GM21526 (cell line): ENCODE results near the gene ZNF664.
"Not testable (repeated sequence)": the region's sequence is repeated elsewhere in the genome, so short reads cannot be mapped to it uniquely, and the experiment has no call there.

ENCODE experiments used
- ATAC-seq: cut with Tn5 transposase; IDR thresholded peaks from one replicate; pipeline ENCODE4 v1.9.1; 2021; ENCODE audit warnings: moderate library complexity; ENCODE audit not compliant: unreplicated experiment, low FRiP score

Gene ZNF664

DNA sequence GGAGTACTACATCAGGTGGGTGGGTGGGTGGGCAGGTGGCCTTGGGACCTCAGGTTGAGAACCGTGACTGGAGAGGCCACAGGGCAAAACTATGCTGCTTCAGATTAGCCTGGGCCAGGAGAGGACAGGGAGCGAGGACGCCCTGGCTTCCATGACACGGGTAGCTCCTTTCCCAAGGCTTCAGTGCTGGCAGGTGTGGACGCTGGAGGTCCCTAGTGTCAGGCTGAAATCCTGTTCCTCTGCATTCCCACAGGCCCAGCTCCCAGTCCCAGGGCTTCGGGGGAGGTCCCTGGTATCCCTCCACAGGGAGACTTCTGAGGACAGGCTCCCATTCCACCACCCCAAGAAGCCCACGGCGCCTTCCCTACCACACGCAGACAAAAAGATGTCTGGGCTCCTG, 32.0 kb upstream of the ZNF664 start:
- ATAC-seq: no peak

GRCh38 chr12:123941624-123942237, 31.3 kb upstream of the ZNF664 start:
- ATAC-seq: no peak

DNA sequence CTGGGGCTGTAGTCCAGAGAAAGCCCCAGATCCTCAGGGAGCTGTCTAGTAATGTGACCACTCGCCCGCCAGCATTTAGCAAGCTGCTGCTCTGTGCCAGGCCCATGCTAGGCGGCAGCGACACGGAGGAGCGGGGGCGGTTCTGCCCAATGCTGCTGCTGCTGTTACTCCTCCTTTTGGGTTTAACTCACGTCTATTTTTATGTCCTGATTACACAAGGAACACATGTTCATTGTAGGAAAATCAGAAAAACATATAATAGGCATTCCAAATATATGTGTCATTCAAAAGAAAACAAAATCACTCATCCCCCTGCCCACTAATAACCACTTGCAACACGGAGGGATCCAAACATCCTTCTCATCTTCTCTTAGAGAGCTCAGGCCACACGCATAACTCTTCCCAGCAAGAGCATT, 30.8 kb upstream of the ZNF664 start:
- ATAC-seq: no peak

DNA sequence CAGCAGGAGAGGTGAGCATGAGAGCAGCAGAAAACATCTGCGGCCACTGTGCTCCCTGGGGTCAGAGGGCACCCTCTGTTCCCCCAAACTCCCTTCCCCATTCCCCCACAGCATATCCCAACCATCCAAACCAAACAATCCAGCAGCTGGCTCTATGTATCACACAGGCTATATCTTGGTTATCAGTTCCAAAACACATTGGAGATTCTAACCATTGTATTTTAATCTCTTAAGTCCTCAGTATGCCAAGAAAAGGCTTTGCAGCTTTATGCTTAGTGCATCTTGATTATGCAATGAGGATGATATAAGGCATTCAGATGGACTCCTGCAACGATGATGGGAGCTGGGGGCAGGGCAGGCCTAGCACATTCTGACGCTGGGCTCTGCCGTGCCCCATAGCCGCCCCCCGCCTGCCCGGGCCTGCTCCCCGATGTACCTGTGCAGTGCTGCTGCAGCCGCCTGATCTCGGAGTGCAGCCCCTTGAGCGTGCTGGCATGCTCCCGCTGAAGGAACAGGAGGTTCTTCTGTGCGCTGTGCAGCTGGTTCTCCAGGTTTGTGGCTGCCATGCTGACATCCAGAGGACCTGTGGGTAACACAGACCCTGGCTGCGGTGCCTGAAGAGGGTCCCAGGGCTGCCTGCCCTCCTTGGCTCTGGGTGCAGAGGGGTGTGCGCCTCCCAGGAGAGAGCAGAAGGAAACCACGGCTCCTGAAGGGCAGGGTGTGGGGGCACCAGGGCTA, 29.9 kb upstream of the ZNF664 start:
- no peak for ATAC-seq

- ATAC-seq: no peak
These were observed 29.2 kb upstream of the ZNF664 start for GRCh38 chr12:123943816-123944215.

DNA sequence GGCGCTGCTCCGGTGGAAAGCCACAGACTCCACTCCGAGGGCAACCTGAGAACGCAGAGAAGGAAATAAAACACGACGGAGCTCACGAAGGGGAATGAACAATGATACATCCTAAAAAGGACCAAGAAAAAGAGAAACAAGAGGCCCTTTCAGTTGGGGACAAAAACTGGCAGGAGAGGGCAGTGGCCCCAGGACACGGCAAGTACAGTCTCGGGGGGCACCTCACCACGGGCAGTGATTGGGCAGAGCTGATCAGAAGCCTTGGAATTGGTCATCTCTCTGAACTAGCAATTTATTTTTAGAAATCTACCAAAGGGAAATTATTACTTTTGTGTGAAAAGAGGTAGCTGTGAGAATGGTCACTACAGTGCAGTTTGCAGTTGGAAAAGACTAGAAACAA, 28.3 kb upstream of the ZNF664 start:
- no peak for ATAC-seq

GRCh38 chr12:123945287-123946151, 27.5 kb upstream of the ZNF664 start:
- ATAC-seq: no peak

DNA sequence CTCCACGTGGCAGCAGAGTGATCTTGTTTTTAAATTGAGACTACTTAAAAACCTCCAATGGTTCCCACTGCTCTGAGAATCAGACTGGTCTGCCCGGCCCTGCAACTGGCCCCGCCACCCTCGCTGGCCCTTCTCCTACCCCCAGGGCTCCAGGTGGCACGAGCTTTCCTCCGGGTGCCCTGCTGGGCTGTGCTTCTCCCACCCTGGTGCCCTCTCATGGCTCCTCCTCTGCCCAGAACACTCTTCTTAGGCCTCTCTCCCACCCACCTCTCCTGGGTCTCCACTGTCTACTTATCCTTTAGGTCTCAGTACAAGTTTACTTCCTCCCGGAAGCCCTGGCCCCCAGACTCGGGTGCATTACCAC, 26.9 kb upstream of the ZNF664 start:
- no peak for ATAC-seq

GRCh38 chr12:123946516-123947505, 26.2 kb upstream of the ZNF664 start:
- not testable (repeated sequence) for ATAC-seq

GRCh38 chr12:123947531-123947930, 25.5 kb upstream of the ZNF664 start:
- ATAC-seq: not testable (repeated sequence)

GRCh38 chr12:123948401-123948795, 24.6 kb upstream of the ZNF664 start:
- ATAC-seq: no peak

- no peak for ATAC-seq
These were observed 23.9 kb upstream of the ZNF664 start for GRCh38 chr12:123948796-123949769.

DNA sequence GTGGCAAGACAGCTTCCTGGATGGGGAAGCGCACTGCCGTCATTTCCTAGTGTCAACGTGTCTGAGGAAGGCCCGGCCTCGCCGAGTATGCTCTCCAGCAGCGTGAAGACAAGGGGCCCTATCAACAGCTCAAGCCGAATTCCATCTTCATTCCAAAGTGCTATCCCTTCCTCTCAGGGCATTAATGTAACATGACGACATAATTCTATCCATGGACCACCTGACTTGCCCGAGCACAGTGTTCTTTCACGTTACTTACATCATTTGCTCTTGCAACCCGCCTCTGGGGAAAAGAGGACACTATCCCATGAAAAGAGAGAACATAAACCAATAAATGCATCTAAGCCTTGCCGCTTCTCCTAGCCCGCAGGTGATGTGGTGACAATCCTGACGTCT, 23.2 kb upstream of the ZNF664 start:
- no peak for ATAC-seq

GRCh38 chr12:123950476-123951349, 22.3 kb upstream of the ZNF664 start:
- ATAC-seq: no peak

DNA sequence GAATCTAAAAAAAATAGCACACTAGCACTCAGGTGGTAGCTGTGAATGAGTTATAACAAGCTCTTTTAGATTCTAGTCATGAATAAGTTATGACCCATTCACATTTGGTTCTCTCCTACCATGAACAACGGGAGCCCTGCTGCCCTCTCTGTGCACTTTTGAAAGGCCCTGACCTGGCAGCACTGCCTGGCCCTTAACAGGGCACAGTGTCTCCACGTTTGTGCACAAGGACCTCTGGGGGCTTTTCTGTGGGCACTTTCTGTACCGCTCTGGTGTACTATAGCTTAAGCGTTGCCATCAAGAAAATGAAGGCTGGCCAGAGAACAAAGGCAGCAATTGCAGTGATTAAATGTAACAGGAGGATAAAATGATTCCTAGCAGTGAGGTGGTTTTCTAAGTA, 21.5 kb upstream of the ZNF664 start:
- ATAC-seq: no peak

- no peak for ATAC-seq
These were observed 21.0 kb upstream of the ZNF664 start for GRCh38 chr12:123952037-123952436.

- ATAC-seq: no peak
These were observed 18.2 kb upstream of the ZNF664 start for GRCh38 chr12:123954647-123955350.

DNA sequence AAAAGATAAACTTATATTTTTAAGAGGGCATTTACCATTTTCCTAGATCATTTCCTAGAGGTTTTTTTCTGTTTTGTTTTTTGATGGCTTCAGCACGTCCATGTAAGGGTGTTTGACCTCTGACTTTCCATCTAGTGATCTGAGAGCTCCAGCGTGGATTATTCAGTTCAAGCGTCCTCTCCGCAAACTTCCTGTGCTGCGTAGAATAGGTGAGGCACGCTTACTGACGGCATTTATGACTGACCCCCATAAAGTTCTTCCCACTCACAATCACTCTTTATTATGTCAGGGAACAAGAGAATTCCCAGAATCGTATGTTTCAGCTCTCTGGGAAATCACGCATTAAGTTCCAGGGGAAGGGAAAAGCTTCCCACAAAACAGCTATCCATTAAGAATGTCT, 16.8 kb upstream of the ZNF664 start:
- no peak for ATAC-seq
